Keratinocyte (primary cell): ENCODE results near the gene BRPF3. TPM values are rescaled to one million over a fixed set of nuclear protein-coding genes. Genes with fewer than 3 reads are reported as not detected.

Experiments
- DNase-seq: peaks from one replicate; pipeline ENCODE4 v3.0.0-alpha.2; 2011; ENCODE audit warnings: low read depth, missing footprints, low spot score
- FAIRE-seq: peaks from 2 replicates; lab custom pipeline; 2011; peaks lifted over from hg19 to GRCh38; lab: Jason Lieb, UNC
- H2AFZ ChIP-seq: 2 replicates; pipeline ENCODE4 v1.6.0; 2012; ENCODE audit warnings: low read length, control low read depth, inconsistent platforms; ENCODE audit not compliant: control insufficient read depth
- H3K27ac ChIP-seq: 2 replicates; pipeline ENCODE4 v1.5.1; 2011; ENCODE audit warnings: low read length; ENCODE audit not compliant: control insufficient read depth, insufficient read depth
- H3K27me3 ChIP-seq: 3 replicates; pipeline ENCODE4 v1.6.0; 2011; ENCODE audit warnings: low read length; ENCODE audit not compliant: control insufficient read depth, insufficient read depth; ENCODE audit errors: extremely low read depth
- H3K36me3 ChIP-seq, 2 experiments: 2 replicates in 1 of 2; 3 replicates in 1 of 2; pipeline ENCODE4 v1.5.1; 2011; ENCODE audit warnings: low read length in 2 of 2, mild to moderate bottlenecking in 1 of 2; ENCODE audit not compliant: control insufficient read depth in 2 of 2, insufficient read depth in 2 of 2; ENCODE audit errors: extremely low read depth in 1 of 2
- H3K4me1 ChIP-seq: 3 replicates; pipeline ENCODE4 v1.5.1; 2011; ENCODE audit warnings: low read length; ENCODE audit not compliant: control insufficient read depth, insufficient read depth; ENCODE audit errors: extremely low read depth
- H3K4me2 ChIP-seq: 3 replicates; pipeline ENCODE4 v1.6.0; 2011; ENCODE audit warnings: low read depth, low read length; ENCODE audit not compliant: control insufficient read depth, insufficient read depth; ENCODE audit errors: extremely low read depth
- H3K4me3 ChIP-seq, 3 experiments: fragments of 200-600 bp in 1 of 3; sonication (generic) in 1 of 3; 2 replicates in 2 of 3; 3 replicates in 1 of 3; pipeline ENCODE4 v1.5.1; 2011 to 2016; ENCODE audit warnings: low read length in 3 of 3, mild to moderate bottlenecking in 3 of 3, control low read depth in 2 of 3, inconsistent platforms in 1 of 3, low read depth in 1 of 3, mixed read lengths in 1 of 3, mixed run types in 1 of 3, moderate library complexity in 1 of 3; ENCODE audit not compliant: control insufficient read depth in 2 of 3, insufficient read depth in 2 of 3; ENCODE audit errors: extremely low read depth in 1 of 3
- H3K79me2 ChIP-seq: 2 replicates; pipeline ENCODE4 v1.6.0; 2012; ENCODE audit warnings: low read length; ENCODE audit not compliant: control insufficient read depth, insufficient read depth
- H3K9ac ChIP-seq: 3 replicates; pipeline ENCODE4 v1.6.0; 2011; ENCODE audit warnings: low read length; ENCODE audit not compliant: control insufficient read depth, insufficient read depth; ENCODE audit errors: extremely low read depth
- H3K9me1 ChIP-seq: 3 replicates; pipeline ENCODE4 v1.6.0; 2011; ENCODE audit warnings: low read length; ENCODE audit not compliant: control insufficient read depth, insufficient read depth; ENCODE audit errors: extremely low read depth
- H3K9me3 ChIP-seq: 2 replicates; pipeline ENCODE4 v1.5.1; 2012; ENCODE audit warnings: low read depth, low read length; ENCODE audit not compliant: control insufficient read depth
- H4K20me1 ChIP-seq: 3 replicates; pipeline ENCODE4 v1.6.0; 2011; ENCODE audit warnings: low read length; ENCODE audit not compliant: control insufficient read depth, insufficient read depth; ENCODE audit errors: extremely low read depth
- CTCF ChIP-seq, 3 experiments: IDR thresholded peaks in 1 of 3; conservative IDR thresholded peaks in 1 of 3; optimal IDR thresholded peaks in 1 of 3; 2 replicates in 2 of 3; 3 replicates in 1 of 3; pipeline versions ENCODE3 to v1.5.1; 2011; ENCODE audit warnings: low read length in 3 of 3, mild to moderate bottlenecking in 3 of 3, moderate library complexity in 2 of 3, control low read depth in 1 of 3, inconsistent platforms in 1 of 3; ENCODE audit not compliant: insufficient read depth in 2 of 3; ENCODE audit errors: extremely low read depth in 1 of 3
- EZH2 ChIP-seq: IDR thresholded peaks from one replicate; pipeline ENCODE4 v1.6.1; 2012; ENCODE audit warnings: inconsistent platforms, mild to moderate bottlenecking, low read length, moderate library complexity
- dilution Hi-C: fragments of 300-500 bp; cut with MboI; formaldehyde crosslinking; loops from one replicate; pipeline ENCODE4 v1.7.0; 2020; ENCODE audit warnings: low sequenced_read_pairs; ENCODE audit not compliant: extremely low pct_ligation_motif_present
- polyA plus RNA-seq, 5 experiments: library from polyadenylated mRNA; depleted of rRNA in 3 of 5; stranded (reverse) in 3 of 5; stranded (forward) in 1 of 5; unstranded in 1 of 5; fragments of >200 nt; gene quantifications; 1 replicate in 1 of 5; 2 replicates in 3 of 5; 3 replicates in 1 of 5; pipeline versions ENCODE4 v1.2.1 to v1.2.3, GENCODE V29; 2011 to 2012; ENCODE audit warnings: missing spikeins in 2 of 5, low read depth in 1 of 5, low replicate concordance in 1 of 5

BRPF3 gene
- polyA plus RNA-seq, 1 donor (not counting 4 experiments of a cell fraction or from before 2014, with no cell fraction given) = 4.8 TPM

GRCh38 chr6:36269834-36270705 lies 73.5 kb downstream of the BRPF3 start, which contains the start of gene PNPLA1:
Gene PNPLA1, plus strand, starts transcription at chr6:36270060. Its CDS starts 400 bp downstream, at chr6:36270460.
- Histone ChIP-seq H3K36me3 (no peaks in the 10 kb centered on the region), H2AFZ (peak within 1 kb of the TSS; percentile 74), H3K9me3 (peaks cover 2% of the 10 kb centered on the region), H3K27ac (no peak within 1 kb of the TSS), H3K27me3 (peaks cover 13% of the 10 kb centered on the region), H3K4me1 (peaks cover 38% of the 10 kb centered on the region), H3K79me2 (no peaks in the 10 kb centered on the region), H4K20me1 (no peaks in the 10 kb centered on the region), H3K9ac (peak within 1 kb of the TSS; percentile 23), H3K4me3 (peak within 1 kb of the TSS; percentile 1 to 32 (median 17)), H3K4me2 (peak within 1 kb of the TSS; percentile 72), H3K9me1 (peaks cover 3% of the 10 kb centered on the region)
- dilution Hi-C loops = no loop called here
- FAIRE-seq = no peak
- no peak for TF ChIP-seq EZH2
- no peak for TF ChIP-seq CTCF (optimal IDR thresholded peaks at IDR 0.05 in 1 of 3, IDR thresholded peaks at IDR 0.05 in 1 of 3, conservative IDR thresholded peaks at IDR 0.05 in 1 of 3; ENCODE audit: extremely low read depth in 1 of 3, insufficient read depth in 2 of 3, low read length in 3 of 3)
- DNase-seq = no peak

GRCh38 chr6:36272234-36272633 lies 75.7 kb downstream of the BRPF3 start:
- peaks cover 36% of the 10 kb centered on the region for H3K4me1 ChIP-seq
- H3K79me2 ChIP-seq = no peaks in the 10 kb centered on the region
- dilution Hi-C loops = no loop called here
- FAIRE-seq (no peak), DNase-seq (no peak)
- H3K9me3 ChIP-seq = no peaks in the 10 kb centered on the region
- H3K4me2 ChIP-seq = no peak overlapping the region
- no peaks in the 10 kb centered on the region for H3K9me1 ChIP-seq
- no peaks in the 10 kb centered on the region for H4K20me1 ChIP-seq
- no peak overlapping the region for H3K9ac ChIP-seq
- no peak overlapping the region for H2AFZ ChIP-seq
- H3K27ac ChIP-seq = no peak overlapping the region
- TF ChIP-seq EZH2 (no peak), CTCF (optimal IDR thresholded peaks at IDR 0.05 in 1 of 3, IDR thresholded peaks at IDR 0.05 in 1 of 3, conservative IDR thresholded peaks at IDR 0.05 in 1 of 3; ENCODE audit: extremely low read depth in 1 of 3, insufficient read depth in 2 of 3, low read length in 3 of 3) (no peak)
- H3K27me3 ChIP-seq = peaks cover 13% of the 10 kb centered on the region
- H3K4me3 ChIP-seq = no peak overlapping the region
- no peaks in the 10 kb centered on the region for H3K36me3 ChIP-seq
